ENCODE measurements around the gene PTH2. TPM values are rescaled to one million over a fixed set of nuclear protein-coding genes. Genes with fewer than 3 reads are reported as not detected.
A peak's percentile ranks its signal among the peaks of the same experiment; 100 is the strongest.

PTH2 gene
- total RNA-seq, 6 experiments from 2014 or later: not detected

DNA sequence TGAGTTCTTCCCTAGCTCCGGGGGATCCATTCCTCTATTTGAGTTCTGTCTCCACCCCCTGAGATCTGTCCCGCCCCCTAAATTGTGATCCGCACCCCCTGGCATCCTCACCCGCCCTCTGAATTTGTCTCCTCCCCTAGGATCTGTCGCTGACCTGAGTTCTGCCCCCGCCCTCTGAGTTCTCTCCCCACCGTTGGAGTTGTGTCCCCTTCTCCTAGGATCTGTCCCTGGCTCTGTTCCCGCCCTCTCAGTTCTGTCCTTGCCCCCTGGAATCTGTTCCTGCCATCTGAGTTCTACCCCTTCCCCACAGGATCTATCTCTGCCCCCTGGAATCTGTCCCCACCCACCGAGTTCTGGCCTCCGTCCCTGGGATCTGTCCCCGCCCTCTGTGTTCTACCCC is 19.1 kb upstream of the PTH2 start:
- Mint-ChIP-seq H3K9me3 (no peaks in the 10 kb centered on the region), H3K27ac (no peak overlapping the region), H3K27me3 (ENCODE audit: insufficient read depth) (peaks cover 36% of the 10 kb centered on the region), H3K4me3 (peak overlapping the region; percentile 81), H3K4me1 (ENCODE audit: low read depth) (peaks cover 32% of the 10 kb centered on the region), H3K36me3 (ENCODE audit: low read depth) (peaks cover 7% of the 10 kb centered on the region; the same call in 1 of the 2 replicates)
- no peak for TF ChIP-seq CTCF (IDR thresholded peaks at IDR 0.05)
- no peak for DNase-seq

DNA sequence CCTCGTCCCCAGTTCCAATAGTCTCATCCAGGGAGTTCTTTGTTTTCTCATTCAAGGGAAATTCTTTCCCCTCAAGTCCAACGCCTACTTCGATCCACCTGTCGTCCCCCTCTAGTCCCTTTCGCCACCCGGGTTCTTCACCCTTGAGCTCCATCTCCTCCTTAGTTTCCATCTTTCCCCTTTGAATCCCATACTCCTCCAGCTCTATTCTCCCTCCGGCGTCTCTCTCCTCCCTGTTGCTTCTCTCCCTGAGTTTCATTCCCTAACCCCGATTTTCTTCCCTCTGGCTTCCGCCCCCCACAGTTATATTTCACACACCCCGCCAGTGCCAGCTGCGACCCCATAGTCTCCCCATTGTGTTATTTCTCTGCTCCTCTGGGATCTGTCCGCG is 18.7 kb upstream of the PTH2 start:
- no peak for DNase-seq
- no peak for TF ChIP-seq CTCF (IDR thresholded peaks at IDR 0.05)
- peak overlapping the region; percentile 81; the same call in 1 of the 2 replicates for H3K4me3 Mint-ChIP-seq
- H3K36me3 Mint-ChIP-seq (ENCODE audit: low read depth): 0 out of 2 replicates have a peak, but pooled peaks cover 7% of the 10 kb centered on the region
- H3K4me1 Mint-ChIP-seq (ENCODE audit: low read depth): peaks cover 32% of the 10 kb centered on the region
- no peaks in the 10 kb centered on the region for H3K9me3 Mint-ChIP-seq
- no peak overlapping the region for H3K27ac Mint-ChIP-seq
- peaks cover 38% of the 10 kb centered on the region for H3K27me3 Mint-ChIP-seq (ENCODE audit: insufficient read depth)

GRCh38 chr19:49441210-49441959 is 18.1 kb upstream of the PTH2 start, which contains the start of gene SLC17A7:
Gene SLC17A7, minus strand, starts transcription at chr19:49441527. Its CDS starts 148 bp downstream, at chr19:49441379.
- H3K36me3 Mint-ChIP-seq (ENCODE audit: low read depth): 0 out of 2 replicates have a peak, but pooled peaks cover 4% of the 10 kb centered on the region
- H3K27ac Mint-ChIP-seq: no peak within 1 kb of the TSS
- peak within 1 kb of the TSS; percentile 81 for H3K4me3 Mint-ChIP-seq
- no peak for TF ChIP-seq CTCF (IDR thresholded peaks at IDR 0.05)
- peaks cover 42% of the 10 kb centered on the region for H3K27me3 Mint-ChIP-seq (ENCODE audit: insufficient read depth)
- H3K4me1 Mint-ChIP-seq (ENCODE audit: low read depth): peaks cover 32% of the 10 kb centered on the region
- no peak for DNase-seq
- no peaks in the 10 kb centered on the region for H3K9me3 Mint-ChIP-seq

- no peaks in the 10 kb centered on the region for H3K9me3 Mint-ChIP-seq
- peaks cover 50% of the 10 kb centered on the region for H3K27me3 Mint-ChIP-seq (ENCODE audit: insufficient read depth)
- DNase-seq: no peak
- no peak overlapping the region for H3K27ac Mint-ChIP-seq
- no peak for TF ChIP-seq CTCF (IDR thresholded peaks at IDR 0.05)
- H3K4me3 Mint-ChIP-seq: peak overlapping the region; percentile 38
- no peaks in the 10 kb centered on the region for H3K36me3 Mint-ChIP-seq (ENCODE audit: low read depth)
- peaks cover 32% of the 10 kb centered on the region for H3K4me1 Mint-ChIP-seq (ENCODE audit: low read depth)
These were observed 17.4 kb upstream of the PTH2 start for GRCh38 chr19:49440439-49441209.

GRCh38 chr19:49439836-49440235 is 16.6 kb upstream of the PTH2 start:
- peaks cover 32% of the 10 kb centered on the region for H3K4me1 Mint-ChIP-seq (ENCODE audit: low read depth)
- H3K27ac Mint-ChIP-seq: no peak overlapping the region
- no peak overlapping the region for H3K4me3 Mint-ChIP-seq
- no peaks in the 10 kb centered on the region for H3K9me3 Mint-ChIP-seq
- H3K36me3 Mint-ChIP-seq (ENCODE audit: low read depth): no peaks in the 10 kb centered on the region
- no peak for TF ChIP-seq CTCF (IDR thresholded peaks at IDR 0.05)
- no peak for DNase-seq
- peaks cover 53% of the 10 kb centered on the region for H3K27me3 Mint-ChIP-seq (ENCODE audit: insufficient read depth)
